AG04450 (cell line): Measurements from ENCODE around the gene GGT6. TPM values are rescaled to one million over a fixed set of nuclear protein-coding genes. Genes with fewer than 3 reads are reported as not detected.

Experiments used
- CTCF ChIA-PET: fragments of 300-600, 350-600 bp; formaldehyde crosslinking; extraction: SDS; loops from one replicate; lab custom pipeline; 2022; ENCODE audit warnings: antibody characterized with exemption, inconsistent platforms; lab: Charles Lee
- POLR2A ChIA-PET: fragments of 350-600 bp; formaldehyde crosslinking; extraction: SDS; loops from one replicate; lab custom pipeline; 2021; ENCODE audit warnings: antibody characterized with exemption, inconsistent platforms; lab: Yijun Ruan, JAX
- DNase-seq: peaks from one replicate; pipeline ENCODE4 v3.0.0-alpha.2; 2011; ENCODE audit warnings: low read depth, low spot score
- H3K27ac ChIP-seq: one replicate; pipeline ENCODE4 v1.5.1; 2012; ENCODE audit warnings: low read depth, low read length, control low read depth
- H3K27me3 ChIP-seq: one replicate; pipeline ENCODE4 v1.6.0; 2012; ENCODE audit warnings: low read length; ENCODE audit not compliant: control insufficient read depth, insufficient read depth
- H3K4me3 ChIP-seq: 2 replicates; pipeline ENCODE4 v1.5.1; 2011; ENCODE audit warnings: mild to moderate bottlenecking, low read depth, low read length, control low read depth
- H3K9me3 ChIP-seq: 2 replicates; pipeline ENCODE4 v1.5.1; 2012; ENCODE audit warnings: low read length; ENCODE audit not compliant: control insufficient read depth, insufficient read depth
- polyA plus RNA-seq: library from polyadenylated mRNA; depleted of rRNA; stranded (reverse); fragments of >200 nt; gene quantifications from 2 replicates; pipeline ENCODE4 v1.2.3, GENCODE V29; 2011
- TF ChIP-seq, protein P1 (sequence below): IDR thresholded peaks from 2 replicates; pipeline ENCODE4 v1.5.1; 2011; ENCODE audit warnings: low read depth, low read length, control low read depth, inconsistent platforms

The GGT6 gene
- polyA plus RNA-seq, 1 experiment = not detected

DNA sequence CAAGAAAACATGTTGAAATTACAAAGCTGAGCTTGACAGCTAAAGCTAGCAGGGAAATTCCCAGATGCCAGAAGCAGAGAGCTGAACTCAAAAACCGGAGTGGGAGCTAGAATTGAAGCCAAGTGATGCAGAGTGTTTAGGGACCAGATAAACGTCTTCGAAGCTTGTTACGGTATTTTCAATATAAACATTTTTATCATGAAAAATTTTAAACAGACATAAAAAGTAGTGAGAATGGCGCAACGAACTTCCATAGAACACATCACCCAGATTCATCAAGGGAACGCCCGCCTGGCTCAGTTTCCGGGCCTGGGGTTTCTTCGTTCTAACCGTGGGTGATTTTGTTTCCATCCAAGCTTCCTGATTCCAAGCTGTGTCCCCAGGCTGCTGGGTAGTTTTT lies 43.6 kb downstream of the GGT6 start:
- peak; percentile 68 for DNase-seq
- ChIA-PET POLR2A (interaction anchor here (1.0 kb wide), 2 partner anchors 17 to 83 kb away, joined by 3 to 6 read pairs; no protein-coding TSS in a partner anchor), CTCF (interaction anchor here (0.6 to 2.7 kb wide), 3 partner anchors 50 to 691 kb away, joined by 3 to 9 read pairs (median 3); no protein-coding TSS in a partner anchor)
- Histone ChIP-seq H3K27me3 (peaks cover 21% of the 10 kb centered on the region), H3K27ac (peak overlapping the region; percentile 75), H3K4me3 (no peak overlapping the region), H3K9me3 (no peaks in the 10 kb centered on the region; the same call in 1 of the 2 replicates)
- TF ChIP-seq, protein P1, sequence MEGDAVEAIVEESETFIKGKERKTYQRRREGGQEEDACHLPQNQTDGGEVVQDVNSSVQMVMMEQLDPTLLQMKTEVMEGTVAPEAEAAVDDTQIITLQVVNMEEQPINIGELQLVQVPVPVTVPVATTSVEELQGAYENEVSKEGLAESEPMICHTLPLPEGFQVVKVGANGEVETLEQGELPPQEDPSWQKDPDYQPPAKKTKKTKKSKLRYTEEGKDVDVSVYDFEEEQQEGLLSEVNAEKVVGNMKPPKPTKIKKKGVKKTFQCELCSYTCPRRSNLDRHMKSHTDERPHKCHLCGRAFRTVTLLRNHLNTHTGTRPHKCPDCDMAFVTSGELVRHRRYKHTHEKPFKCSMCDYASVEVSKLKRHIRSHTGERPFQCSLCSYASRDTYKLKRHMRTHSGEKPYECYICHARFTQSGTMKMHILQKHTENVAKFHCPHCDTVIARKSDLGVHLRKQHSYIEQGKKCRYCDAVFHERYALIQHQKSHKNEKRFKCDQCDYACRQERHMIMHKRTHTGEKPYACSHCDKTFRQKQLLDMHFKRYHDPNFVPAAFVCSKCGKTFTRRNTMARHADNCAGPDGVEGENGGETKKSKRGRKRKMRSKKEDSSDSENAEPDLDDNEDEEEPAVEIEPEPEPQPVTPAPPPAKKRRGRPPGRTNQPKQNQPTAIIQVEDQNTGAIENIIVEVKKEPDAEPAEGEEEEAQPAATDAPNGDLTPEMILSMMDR = no peak

GRCh38 chr17:4515501-4515900 lies 44.9 kb downstream of the GGT6 start:
- peaks cover 29% of the 10 kb centered on the region for H3K27me3 ChIP-seq
- POLR2A ChIA-PET = no interaction called here
- H3K4me3 ChIP-seq = no peak overlapping the region
- TF ChIP-seq, protein P1 = no peak
- DNase-seq = no peak
- CTCF ChIA-PET = interaction anchor here (0.5 to 2.7 kb wide), 2 partner anchors 52 to 382 kb away, joined by 4 to 9 read pairs; no protein-coding TSS in a partner anchor
- H3K9me3 ChIP-seq = no peaks in the 10 kb centered on the region; the same call in 1 of the 2 replicates
- no peak overlapping the region for H3K27ac ChIP-seq

- H3K9me3 ChIP-seq = no peaks in the 10 kb centered on the region; the same call in none of the 2 replicates
- no peak overlapping the region for H3K27ac ChIP-seq
- DNase-seq = no peak
- TF ChIP-seq, protein P1 = no peak
- H3K4me3 ChIP-seq = no peak overlapping the region
- CTCF ChIA-PET = no interaction called here
- H3K27me3 ChIP-seq = peaks cover 31% of the 10 kb centered on the region
- POLR2A ChIA-PET = no interaction called here
Measured at GRCh38 chr17:4514779-4515178, 45.6 kb downstream of the GGT6 start.

- TF ChIP-seq, protein P1 = no peak
- Histone ChIP-seq H3K4me3 (no peak overlapping the region), H3K27ac (no peak overlapping the region), H3K9me3 (no peaks in the 10 kb centered on the region; the same call in none of the 2 replicates), H3K27me3 (peaks cover 30% of the 10 kb centered on the region)
- no peak for DNase-seq
- CTCF ChIA-PET = no interaction called here
- POLR2A ChIA-PET = no interaction called here
Measured at GRCh38 chr17:4514206-4514605, 46.2 kb downstream of the GGT6 start.

DNA sequence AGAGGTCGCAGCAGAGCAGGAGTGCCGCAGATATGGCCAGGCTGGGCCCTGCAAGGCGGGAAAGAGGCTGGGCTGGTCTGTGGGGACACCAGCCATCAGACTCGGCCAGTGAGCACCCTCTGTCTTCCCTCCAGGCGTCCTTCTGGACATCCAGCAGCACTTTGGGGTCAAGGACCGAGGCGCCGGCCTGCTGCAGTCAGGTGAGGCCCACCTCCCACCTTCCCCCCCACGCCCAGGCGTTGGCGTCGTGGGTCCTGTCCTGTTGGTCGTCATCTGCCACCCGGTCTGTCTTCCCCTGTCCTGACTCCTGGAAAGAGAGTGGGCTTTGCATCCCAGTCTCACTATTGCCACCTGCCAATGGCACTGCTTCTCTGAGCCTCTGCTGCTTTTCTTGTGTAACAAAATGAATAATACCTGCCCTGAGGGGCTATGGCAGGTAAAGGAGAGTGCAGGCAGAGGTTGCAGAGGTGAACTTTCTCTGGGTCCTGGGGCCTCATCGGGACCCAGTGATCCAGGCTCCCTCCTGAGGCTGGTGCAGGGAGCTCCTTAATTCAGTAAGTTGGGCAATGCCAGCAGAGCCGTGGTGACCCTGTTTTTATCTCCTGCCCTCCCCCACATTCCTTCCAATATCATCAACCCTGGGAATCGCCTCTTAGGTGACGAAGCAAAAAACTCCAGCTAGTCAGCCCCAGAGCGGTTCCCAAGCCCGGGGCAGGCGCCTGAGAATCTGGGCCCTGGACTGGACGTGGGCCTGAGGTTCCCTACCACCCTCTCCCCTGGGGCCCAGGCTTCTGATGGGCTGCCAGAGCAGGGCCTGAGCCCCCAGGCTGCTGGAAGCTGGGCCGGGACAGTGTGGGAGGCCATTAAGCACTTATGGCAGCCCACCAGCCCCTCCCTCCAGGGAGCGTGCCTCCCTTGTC lies 47.0 kb downstream of the GGT6 start:
- POLR2A ChIA-PET = no interaction called here
- Histone ChIP-seq H3K4me3 (no peak overlapping the region), H3K9me3 (no peaks in the 10 kb centered on the region; the same call in none of the 2 replicates), H3K27ac (no peak overlapping the region), H3K27me3 (peaks cover 34% of the 10 kb centered on the region)
- DNase-seq = no peak
- CTCF ChIA-PET = interaction anchor here (0.6 kb wide), 1 partner anchor 113 kb away, joined by 3 read pairs; no protein-coding TSS in a partner anchor
- TF ChIP-seq, protein P1 = no peak
